ENCODE data around the gene DTX3L. TPM values are rescaled to one million over a fixed set of nuclear protein-coding genes. Genes with fewer than 3 reads are reported as not detected.

DTX3L gene
- total RNA-seq, 1 experiment from 2014 or later = 17.3 TPM

DNA sequence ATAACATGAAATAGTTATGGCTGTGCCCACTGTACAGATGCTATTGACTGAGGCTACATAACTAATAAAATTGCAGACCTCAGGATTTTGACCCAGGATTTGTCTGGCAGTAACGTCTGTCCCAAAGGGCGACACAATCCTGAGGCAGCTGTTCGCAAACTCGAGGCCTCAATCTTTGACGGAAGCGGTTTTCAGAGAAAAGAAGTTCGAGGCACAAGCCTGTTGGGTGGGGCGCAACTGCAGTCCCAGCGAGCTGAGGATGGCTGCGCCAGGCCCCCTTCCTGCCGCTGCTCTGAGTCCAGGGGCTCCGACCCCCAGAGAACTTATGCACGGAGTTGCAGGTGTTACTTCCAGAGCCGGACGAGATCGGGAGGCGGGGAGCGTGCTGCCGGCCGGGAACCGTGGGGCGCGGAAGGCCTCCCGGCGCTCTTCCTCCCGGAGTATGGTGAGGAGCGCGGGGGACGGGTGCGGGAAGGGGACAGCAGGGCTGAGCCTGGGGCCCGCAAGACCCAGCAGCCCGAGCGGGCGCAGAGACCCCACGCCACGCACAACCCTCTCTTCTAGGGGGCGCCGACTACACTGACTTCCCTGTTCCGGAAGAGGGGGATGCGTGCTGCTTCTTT, 13.4 kb downstream of the DTX3L start, which contains the start of gene PARP15:
PARP15 (plus strand) TSS at position 242 of the 623 bp plus-strand sequence; CDS start at position 260, 18 bp downstream.
- Histone ChIP-seq H3K4me3 (ENCODE audit: low read depth, low read length) (no peak within 1 kb of the TSS), H3K4me1 (no peaks in the 10 kb centered on the region), H3K27me3 (replicated peaks; ENCODE audit: control insufficient read depth, insufficient read depth, low read length) (no peaks in the 10 kb centered on the region), H3K36me3 (ENCODE audit: control insufficient read depth, insufficient read depth, low read length) (no peaks in the 10 kb centered on the region), H3K9me3 (peaks cover 14% of the 10 kb centered on the region)
- no peak within 1 kb of the TSS for H3K4me3 Mint-ChIP-seq (ENCODE audit: unreplicated experiment)
- ChIA-PET CTCF (no interaction called here), POLR2A (no interaction called here)
- peaks cover 6% of the 10 kb centered on the region for H3K4me1 Mint-ChIP-seq (ENCODE audit: low read depth, unreplicated experiment)
- no peaks in the 10 kb centered on the region for H3K36me3 Mint-ChIP-seq (ENCODE audit: insufficient read depth, unreplicated experiment)
- TF ChIP-seq, protein P1, sequence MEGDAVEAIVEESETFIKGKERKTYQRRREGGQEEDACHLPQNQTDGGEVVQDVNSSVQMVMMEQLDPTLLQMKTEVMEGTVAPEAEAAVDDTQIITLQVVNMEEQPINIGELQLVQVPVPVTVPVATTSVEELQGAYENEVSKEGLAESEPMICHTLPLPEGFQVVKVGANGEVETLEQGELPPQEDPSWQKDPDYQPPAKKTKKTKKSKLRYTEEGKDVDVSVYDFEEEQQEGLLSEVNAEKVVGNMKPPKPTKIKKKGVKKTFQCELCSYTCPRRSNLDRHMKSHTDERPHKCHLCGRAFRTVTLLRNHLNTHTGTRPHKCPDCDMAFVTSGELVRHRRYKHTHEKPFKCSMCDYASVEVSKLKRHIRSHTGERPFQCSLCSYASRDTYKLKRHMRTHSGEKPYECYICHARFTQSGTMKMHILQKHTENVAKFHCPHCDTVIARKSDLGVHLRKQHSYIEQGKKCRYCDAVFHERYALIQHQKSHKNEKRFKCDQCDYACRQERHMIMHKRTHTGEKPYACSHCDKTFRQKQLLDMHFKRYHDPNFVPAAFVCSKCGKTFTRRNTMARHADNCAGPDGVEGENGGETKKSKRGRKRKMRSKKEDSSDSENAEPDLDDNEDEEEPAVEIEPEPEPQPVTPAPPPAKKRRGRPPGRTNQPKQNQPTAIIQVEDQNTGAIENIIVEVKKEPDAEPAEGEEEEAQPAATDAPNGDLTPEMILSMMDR (IDR thresholded peaks at IDR 0.05; ENCODE audit: insufficient read depth in 1 of 2, low read depth in 1 of 2, low read length in 1 of 2, severe bottlenecking in 1 of 2, unreplicated experiment in 1 of 2) = no peak
- H3K27me3 Mint-ChIP-seq (ENCODE audit: insufficient read depth, unreplicated experiment) = no peaks in the 10 kb centered on the region
- DNase-seq = no peak
- peaks cover 17% of the 10 kb centered on the region for H3K9me3 Mint-ChIP-seq (ENCODE audit: unreplicated experiment)
- intact Hi-C loops (cut with micrococcal nuclease; ENCODE audit: unreplicated experiment) = no loop called here
- H3K27ac Mint-ChIP-seq (ENCODE audit: unreplicated experiment) = no peak within 1 kb of the TSS
- BruUV-seq (replicated peaks) = no TSS peak

GRCh38 chr3:122578069-122578740, 14.1 kb downstream of the DTX3L start:
- H3K36me3 ChIP-seq (ENCODE audit: control insufficient read depth, insufficient read depth, low read length) = no peaks in the 10 kb centered on the region
- Mint-ChIP-seq H3K4me1 (ENCODE audit: low read depth, unreplicated experiment) (no peaks in the 10 kb centered on the region), H3K27ac (ENCODE audit: unreplicated experiment) (no peak overlapping the region), H3K27me3 (ENCODE audit: insufficient read depth, unreplicated experiment) (no peaks in the 10 kb centered on the region), H3K9me3 (ENCODE audit: unreplicated experiment) (peaks cover 23% of the 10 kb centered on the region), H3K4me3 (ENCODE audit: unreplicated experiment) (no peak overlapping the region), H3K36me3 (ENCODE audit: insufficient read depth, unreplicated experiment) (no peaks in the 10 kb centered on the region)
- H3K4me1 ChIP-seq = no peaks in the 10 kb centered on the region
- BruUV-seq (replicated peaks) = no TSS peak
- DNase-seq = no peak
- intact Hi-C loops (cut with micrococcal nuclease; ENCODE audit: unreplicated experiment) = no loop called here
- POLR2A ChIA-PET = no interaction called here
- CTCF ChIA-PET = no interaction called here
- no peak overlapping the region for H3K4me3 ChIP-seq (ENCODE audit: low read depth, low read length)
- TF ChIP-seq, protein P1 (IDR thresholded peaks at IDR 0.05; ENCODE audit: insufficient read depth in 1 of 2, low read depth in 1 of 2, low read length in 1 of 2, severe bottlenecking in 1 of 2, unreplicated experiment in 1 of 2) = no peak
- H3K27me3 ChIP-seq (replicated peaks; ENCODE audit: control insufficient read depth, insufficient read depth, low read length) = no peaks in the 10 kb centered on the region
- H3K9me3 ChIP-seq = peaks cover 18% of the 10 kb centered on the region

- DNase-seq = no peak
- H3K36me3 Mint-ChIP-seq (ENCODE audit: insufficient read depth, unreplicated experiment) = no peaks in the 10 kb centered on the region
- H3K9me3 Mint-ChIP-seq (ENCODE audit: unreplicated experiment) = peaks cover 32% of the 10 kb centered on the region
- intact Hi-C loops (cut with micrococcal nuclease; ENCODE audit: unreplicated experiment) = no loop called here
- Histone ChIP-seq H3K9me3 (peaks cover 18% of the 10 kb centered on the region), H3K4me1 (no peaks in the 10 kb centered on the region), H3K27me3 (replicated peaks; ENCODE audit: control insufficient read depth, insufficient read depth, low read length) (no peaks in the 10 kb centered on the region), H3K4me3 (ENCODE audit: low read depth, low read length) (no peak overlapping the region), H3K36me3 (ENCODE audit: control insufficient read depth, insufficient read depth, low read length) (no peaks in the 10 kb centered on the region)
- H3K27ac Mint-ChIP-seq (ENCODE audit: unreplicated experiment) = no peak overlapping the region
- no TSS peak for BruUV-seq (replicated peaks)
- H3K4me3 Mint-ChIP-seq (ENCODE audit: unreplicated experiment) = no peak overlapping the region
- ChIA-PET CTCF (no interaction called here), POLR2A (no interaction called here)
- no peaks in the 10 kb centered on the region for H3K4me1 Mint-ChIP-seq (ENCODE audit: low read depth, unreplicated experiment)
- TF ChIP-seq, protein P1 (IDR thresholded peaks at IDR 0.05; ENCODE audit: insufficient read depth in 1 of 2, low read depth in 1 of 2, low read length in 1 of 2, severe bottlenecking in 1 of 2, unreplicated experiment in 1 of 2) = no peak
- no peaks in the 10 kb centered on the region for H3K27me3 Mint-ChIP-seq (ENCODE audit: insufficient read depth, unreplicated experiment)
These were observed 16.3 kb downstream of the DTX3L start for GRCh38 chr3:122580470-122580869.

Measured in Caco-2 (cell line).